ENCODE data around the gene MCC.
"Not testable (repeated sequence)": the region's sequence is repeated elsewhere in the genome, so short reads cannot be mapped to it uniquely, and the experiment has no call there.

Gene MCC

DNA sequence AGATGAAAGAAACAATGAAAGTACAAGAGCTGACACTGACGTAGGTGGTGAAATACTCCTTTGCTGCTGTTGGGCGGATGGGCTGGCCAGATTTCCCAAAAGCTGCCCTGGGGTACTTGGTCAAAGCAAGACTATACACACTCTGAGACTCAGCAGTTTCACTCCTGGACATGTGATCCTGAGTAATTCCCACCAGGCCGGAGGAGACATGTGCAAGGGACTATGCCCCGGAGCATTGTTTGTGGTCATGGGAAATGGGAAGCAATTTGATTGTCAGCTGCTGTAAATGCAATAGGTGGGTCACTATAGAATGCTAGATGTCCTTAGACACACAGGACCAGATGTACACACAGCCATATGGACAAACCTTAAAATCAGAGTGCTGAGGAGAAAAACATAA lies 395.6 kb downstream of the MCC start:
- DNase-seq, result no peak

DNA sequence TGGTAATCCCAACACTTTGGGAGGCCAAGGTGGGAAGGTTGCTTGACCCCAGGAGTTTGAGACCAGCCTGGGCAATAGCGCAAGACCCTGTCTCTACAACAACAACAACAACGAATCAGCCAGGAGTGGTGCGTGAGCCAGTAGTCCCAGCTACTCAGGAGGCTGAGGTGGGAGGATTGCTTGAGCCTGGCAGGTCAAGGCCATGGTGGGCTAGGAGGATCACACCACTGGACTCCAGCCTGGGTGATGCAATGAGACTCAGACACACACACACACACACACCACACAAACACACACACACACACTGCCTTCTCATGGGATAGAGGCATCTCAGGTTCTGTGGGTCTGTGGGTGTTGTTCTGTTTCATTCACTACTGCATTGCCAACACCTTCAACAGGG lies 396.6 kb downstream of the MCC start:
- DNase-seq, result no peak

GRCh38 chr5:113090336-113091106 lies 397.7 kb downstream of the MCC start:
- no peak for DNase-seq

DNA sequence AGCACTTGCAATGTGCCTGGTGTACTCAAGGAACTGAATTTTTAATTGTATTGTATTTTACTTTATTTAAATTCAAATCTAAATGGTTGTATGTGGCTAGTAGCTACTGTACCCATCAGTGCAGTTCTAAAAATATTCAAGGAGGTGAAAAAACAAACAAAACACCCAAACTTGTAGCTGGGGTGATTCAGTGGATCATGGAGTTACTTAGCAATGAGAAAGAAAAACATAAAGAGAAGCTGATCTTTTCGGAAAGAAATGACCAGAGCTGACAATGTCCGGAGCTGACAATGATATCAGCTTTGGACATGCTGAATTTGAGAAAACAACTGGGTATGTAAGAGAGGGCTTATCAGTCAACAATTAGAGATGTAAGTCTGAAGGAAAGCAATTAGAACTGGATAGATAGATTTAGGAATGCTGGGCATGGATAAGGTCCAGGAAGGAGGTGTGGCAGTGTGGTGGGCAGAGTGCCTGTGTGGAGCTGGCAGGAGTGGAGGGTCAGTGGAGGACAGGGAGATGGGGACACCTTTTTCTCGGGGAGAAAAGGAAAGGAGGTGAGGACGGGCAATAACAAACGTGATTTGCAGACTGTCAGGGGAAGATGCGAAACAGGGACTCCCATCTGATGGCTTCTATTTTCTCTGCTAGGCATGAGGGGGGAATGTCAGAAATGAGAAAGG lies 398.5 kb downstream of the MCC start:
- no peak for DNase-seq

DNA sequence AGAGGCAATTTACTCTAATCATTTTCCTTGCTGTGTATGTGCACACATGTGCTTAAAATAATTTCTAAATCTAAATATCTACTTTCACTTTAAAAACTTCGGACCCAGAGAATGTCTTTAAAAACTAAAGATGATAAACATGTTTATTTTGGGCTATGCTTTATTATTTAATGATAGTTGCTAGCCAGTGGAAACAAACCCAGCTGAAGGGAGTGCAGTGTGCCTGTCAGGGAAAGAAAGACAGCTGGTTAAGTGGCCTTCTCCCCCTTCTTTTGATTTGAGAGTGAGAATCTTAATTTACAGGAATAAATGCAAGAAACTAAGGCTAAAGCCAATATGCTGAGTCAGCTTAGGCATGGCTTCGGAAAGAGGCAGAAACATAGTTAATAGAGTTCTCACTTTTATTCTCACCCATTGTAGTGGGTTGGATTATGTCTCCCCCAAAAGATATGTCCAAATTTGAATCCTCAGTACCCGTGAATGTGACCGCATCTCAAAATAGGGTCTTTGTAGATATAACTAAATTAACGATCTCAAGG lies 400.2 kb downstream of the MCC start:
- DNase-seq, result no peak

- no peak for DNase-seq
Measured at GRCh38 chr5:113085880-113086409, 402.3 kb downstream of the MCC start.

DNA sequence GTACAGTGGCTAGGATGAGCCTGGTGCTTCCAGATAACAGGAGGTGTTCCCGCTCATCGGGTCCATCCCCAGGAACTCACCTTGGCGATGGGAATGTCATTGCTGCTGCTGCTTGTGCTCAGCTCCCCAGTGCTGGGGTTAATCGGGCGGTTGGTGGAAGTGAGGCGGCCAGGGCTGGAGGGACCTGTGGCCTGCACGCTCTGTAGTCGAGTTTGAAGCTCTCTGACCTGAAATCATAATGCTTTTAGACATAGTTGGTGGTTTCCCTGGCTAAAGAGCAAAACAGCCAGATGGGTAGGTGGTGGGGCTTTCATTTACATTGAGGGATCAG lies 403.2 kb downstream of the MCC start:
- no peak for DNase-seq

DNA sequence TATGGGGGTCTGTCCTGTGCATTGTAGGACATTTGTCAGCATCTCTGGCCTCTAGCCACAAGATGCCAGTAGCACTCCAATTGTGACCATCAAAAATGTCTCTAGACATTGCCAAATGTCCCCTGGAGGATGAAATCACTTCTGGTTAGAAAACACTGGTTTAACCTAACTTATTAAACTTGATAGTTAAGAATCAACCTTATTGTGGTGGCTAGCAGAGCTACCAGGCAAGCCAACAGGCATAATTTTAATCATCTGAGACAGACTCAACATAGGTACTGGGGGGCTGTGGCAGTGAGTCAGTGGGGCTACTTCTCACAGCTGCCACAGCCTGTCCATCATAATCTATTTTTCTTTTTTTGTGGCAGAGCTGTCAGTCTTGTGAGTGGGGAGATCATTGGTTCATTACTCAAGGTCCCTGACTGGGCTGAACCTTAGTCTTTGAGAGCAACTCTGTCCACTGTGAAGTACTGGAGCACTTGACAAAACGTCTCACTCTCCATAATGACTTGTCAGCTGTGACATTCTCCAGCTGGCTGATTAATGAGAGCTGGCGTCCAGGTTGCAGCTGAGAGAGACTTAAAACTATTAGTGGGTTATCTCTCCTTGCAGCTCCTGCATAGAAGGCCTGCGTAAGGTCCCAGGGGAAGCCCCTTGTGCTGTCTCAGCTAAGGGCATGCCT lies 403.7 kb downstream of the MCC start:
- DNase-seq, result no peak

- DNase-seq, result no peak
Measured at GRCh38 chr5:113083481-113083880, 404.8 kb downstream of the MCC start.

- DNase-seq, result no peak
Measured at GRCh38 chr5:113082547-113082905, 405.7 kb downstream of the MCC start.

- DNase-seq, result no peak
Measured at GRCh38 chr5:113081881-113082546, 406.2 kb downstream of the MCC start.

DNA sequence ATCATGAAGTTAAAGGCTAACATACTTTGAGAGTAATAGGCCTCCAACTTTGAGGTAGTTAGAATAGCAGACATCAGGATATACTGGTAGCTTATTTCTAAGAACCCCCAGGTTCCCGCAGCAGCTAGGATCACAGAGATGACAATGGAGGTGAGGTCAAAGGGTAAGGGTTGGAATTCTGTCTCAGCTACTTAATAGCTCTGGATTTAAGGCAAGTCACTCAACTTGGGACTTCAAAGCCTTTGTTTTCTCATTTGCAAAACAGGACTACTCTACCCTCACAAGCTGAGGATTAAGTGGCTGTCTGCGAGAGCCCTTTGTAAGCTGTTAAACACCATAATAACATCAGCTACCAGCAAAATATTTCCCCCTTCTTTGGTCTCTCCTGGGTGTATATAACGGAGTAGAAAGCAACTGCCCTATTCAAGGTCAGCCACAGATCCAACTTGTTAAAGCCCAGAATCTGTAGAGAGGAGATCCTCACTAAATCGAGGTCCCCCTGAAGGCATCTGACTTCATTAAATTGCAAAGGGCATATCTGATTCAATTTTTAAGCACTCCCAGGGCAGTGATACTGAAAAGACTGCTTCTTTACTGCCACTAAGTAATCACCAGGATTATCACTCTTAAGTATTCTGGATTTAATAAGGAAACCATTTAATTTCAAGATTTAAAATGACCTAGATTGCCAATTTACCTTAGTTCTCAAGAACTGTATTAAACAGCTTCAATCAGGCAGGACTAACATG lies 407.0 kb downstream of the MCC start:
- no peak for DNase-seq

GRCh38 chr5:113076649-113077048 lies 411.6 kb downstream of the MCC start:
- DNase-seq, result not testable (repeated sequence)

DNA sequence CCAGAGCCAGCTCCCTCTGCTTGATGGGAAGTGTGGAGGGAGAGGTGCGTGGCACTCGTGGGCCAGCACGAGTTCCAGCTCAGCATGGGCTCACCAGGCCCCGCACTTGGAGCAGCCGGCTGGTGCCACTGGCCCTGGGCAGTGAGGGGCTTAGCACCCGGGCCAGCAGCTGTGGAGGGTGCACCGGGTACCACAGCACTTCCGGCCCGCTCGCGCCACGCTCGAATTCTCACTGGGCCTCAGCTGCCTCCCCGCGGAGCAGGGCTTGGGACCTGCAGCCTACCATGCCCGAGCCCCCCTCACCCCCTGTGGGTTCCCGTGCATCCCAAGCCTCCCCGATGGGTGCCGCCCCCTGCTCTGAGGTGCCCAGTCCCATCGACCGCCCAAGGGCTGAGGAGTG lies 413.2 kb downstream of the MCC start:
- DNase-seq, result no peak

GRCh38 chr5:113073629-113074034 lies 414.6 kb downstream of the MCC start:
- DNase-seq, result not testable (repeated sequence)

GRCh38 chr5:113071401-113071800 lies 416.9 kb downstream of the MCC start:
- no peak for DNase-seq

- DNase-seq, result no peak
Measured at GRCh38 chr5:113070901-113071300, 417.4 kb downstream of the MCC start.

DNA sequence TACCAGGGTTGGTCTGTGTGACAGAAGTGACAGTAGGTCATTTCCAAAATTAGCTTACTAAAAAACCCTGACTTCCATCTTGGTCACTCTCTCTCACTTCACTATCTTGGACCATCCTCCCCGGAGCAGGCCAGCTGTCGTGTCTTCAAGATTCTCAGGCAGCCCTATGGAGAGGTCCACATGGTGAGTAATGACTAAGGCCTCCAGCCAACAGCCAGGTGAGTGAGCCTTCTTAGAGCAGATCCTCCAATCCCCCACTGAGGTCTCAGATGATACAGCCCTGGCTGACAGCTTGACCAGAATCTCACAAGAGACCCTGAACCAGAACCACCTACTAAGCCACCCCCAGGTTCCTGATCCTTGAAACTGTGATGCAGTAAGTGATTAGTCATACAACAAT lies 419.7 kb downstream of the MCC start:
- DNase-seq, result no peak

DNA sequence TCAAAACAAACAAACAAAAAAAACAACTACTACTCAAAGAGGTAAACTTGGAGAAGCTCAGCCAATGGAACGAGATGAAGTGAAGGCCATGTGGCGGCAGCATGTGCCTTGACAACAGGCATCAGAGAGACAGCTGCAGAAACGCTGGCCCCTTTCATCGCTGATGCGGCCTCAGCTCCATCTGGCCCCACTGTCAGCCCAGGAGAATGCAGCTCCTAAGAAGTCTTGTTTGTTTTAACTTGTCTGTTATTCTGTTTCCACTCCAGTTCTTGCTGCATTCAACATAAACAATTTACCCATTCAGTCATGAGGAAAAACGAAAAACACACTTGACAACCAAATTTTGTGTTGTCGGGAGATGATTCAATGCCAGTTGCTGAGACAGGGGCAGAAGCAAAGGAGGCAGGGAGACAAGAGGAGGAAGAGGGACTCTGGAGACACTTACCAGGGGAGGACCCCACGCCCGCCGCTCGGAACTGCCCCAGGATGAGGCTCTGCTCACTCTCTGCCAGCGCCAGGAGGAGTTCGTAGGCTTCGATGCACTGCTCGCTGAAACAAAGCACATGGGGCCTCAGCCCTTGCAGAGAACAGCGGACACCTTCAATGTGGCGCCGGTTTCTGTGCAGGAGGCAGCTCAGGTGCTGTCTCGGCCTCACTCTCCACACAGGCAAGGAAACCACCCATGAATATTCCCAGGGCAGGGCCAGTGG lies 420.5 kb downstream of the MCC start:
- no peak for DNase-seq

DNA sequence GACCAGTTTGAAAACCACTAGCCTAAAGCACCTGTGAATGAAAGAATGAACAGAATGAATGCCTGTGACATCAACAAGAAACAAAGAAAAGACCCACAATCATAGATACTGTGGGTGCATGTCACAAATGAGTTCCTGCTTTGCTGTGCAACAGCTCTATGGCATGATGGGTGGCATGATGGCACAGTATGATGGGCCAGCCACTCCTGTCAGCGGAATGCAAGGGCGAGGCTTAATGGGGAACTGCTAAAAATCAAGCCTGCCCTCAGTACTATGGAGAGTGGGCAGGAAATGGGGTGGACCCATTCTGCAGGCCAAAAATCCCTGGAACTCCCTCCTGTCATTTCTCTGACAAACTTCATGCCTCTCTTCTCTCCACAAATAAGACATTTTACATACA lies 422.6 kb downstream of the MCC start:
- no peak for DNase-seq

- DNase-seq, result no peak
Measured at GRCh38 chr5:113064806-113065205, 423.4 kb downstream of the MCC start.

GRCh38 chr5:113063927-113064326 lies 424.3 kb downstream of the MCC start:
- DNase-seq, result no peak

All from NCI-H2029 (cell line).